HepG2 (cell line): ENCODE data around the gene YPEL3. TPM values are rescaled to one million over a fixed set of nuclear protein-coding genes. Genes with fewer than 3 reads are reported as not detected.

Experiments used
- BATF2 ChIP-seq: sonication (generic); formaldehyde crosslinking; IDR thresholded peaks from 2 replicates; pipeline ENCODE4 v1.8.0; 2022; ENCODE audit warnings: mild to moderate bottlenecking, missing genetic modification reagents, moderate library complexity
- BHLHE40 ChIP-seq: IDR thresholded peaks from 2 replicates; pipeline ENCODE4 v1.6.1; 2011; ENCODE audit warnings: low read length, improper control_type of control experiment
- BORCS8-MEF2B ChIP-seq: sonication (generic); formaldehyde crosslinking; IDR thresholded peaks from 2 replicates; pipeline ENCODE4 v1.8.0; 2022; ENCODE audit warnings: mild to moderate bottlenecking, missing genetic modification reagents
- CHD4 ChIP-seq: fragments of 200-600 bp; sonication (generic); IDR thresholded peaks from 2 replicates; pipeline ENCODE4 v1.7.0; 2017; ENCODE audit warnings: mild to moderate bottlenecking, low read length, borderline replicate concordance
- GTF2F1 ChIP-seq: fragments of 150-350 bp; IDR thresholded peaks from 2 replicates; pipeline ENCODE4 v1.6.1; 2014; ENCODE audit warnings: low read length
- MTERF4 ChIP-seq: sonication (generic); formaldehyde crosslinking; IDR thresholded peaks from 2 replicates; pipeline ENCODE4 v1.8.0; 2023; ENCODE audit warnings: mild to moderate bottlenecking, missing genetic modification reagents
- NPAS2 ChIP-seq: sonication (generic); formaldehyde crosslinking; IDR thresholded peaks from 2 replicates; pipeline ENCODE4 v1.8.0; 2022; ENCODE audit warnings: mild to moderate bottlenecking, missing genetic modification reagents, borderline replicate concordance
- POGZ ChIP-seq: sonication (generic); formaldehyde crosslinking; IDR thresholded peaks from 2 replicates; pipeline ENCODE4 v1.4.0; 2020; ENCODE audit warnings: mild to moderate bottlenecking, missing genetic modification reagents
- RFXAP ChIP-seq: sonication (generic); formaldehyde crosslinking; IDR thresholded peaks from 2 replicates; pipeline ENCODE4 v1.4.0; 2020; ENCODE audit warnings: missing genetic modification reagents, borderline replicate concordance
- ZBTB49 ChIP-seq: sonication (generic); formaldehyde crosslinking; IDR thresholded peaks from 2 replicates; pipeline ENCODE4 v1.4.0; 2020; ENCODE audit warnings: missing genetic modification reagents, borderline replicate concordance
- ZKSCAN1 ChIP-seq: fragments of 150-350 bp; IDR thresholded peaks from 2 replicates; pipeline ENCODE4 v1.6.1; 2014; ENCODE audit warnings: low read length
- ZMAT3 ChIP-seq: sonication (generic); formaldehyde crosslinking; conservative IDR thresholded peaks from 2 replicates; pipeline ENCODE4 v1.7.0; 2021; ENCODE audit warnings: missing genetic modification reagents
- ZNF101 ChIP-seq: sonication (generic); formaldehyde crosslinking; IDR thresholded peaks from 2 replicates; pipeline ENCODE4 v1.4.0; 2020; ENCODE audit warnings: mild to moderate bottlenecking, low read depth, missing genetic modification reagents, borderline replicate concordance
- ZNF280D ChIP-seq: sonication (generic); formaldehyde crosslinking; IDR thresholded peaks from 2 replicates; pipeline ENCODE4 v1.5.1; 2020; ENCODE audit warnings: mild to moderate bottlenecking, missing genetic modification reagents
- ZNF614 ChIP-seq: IDR thresholded peaks from 2 replicates; pipeline ENCODE4 v1.6.1; 2018; ENCODE audit warnings: missing biosample characterization, missing genetic modification reagents, inconsistent platforms, borderline replicate concordance
- ZNF703 ChIP-seq: sonication (generic); formaldehyde crosslinking; IDR thresholded peaks from 2 replicates; pipeline ENCODE4 v1.5.1; 2020; ENCODE audit warnings: missing genetic modification reagents, mild to moderate bottlenecking, moderate library complexity, borderline replicate concordance
- ZNF891 ChIP-seq: sonication (generic); formaldehyde crosslinking; IDR thresholded peaks from 2 replicates; pipeline ENCODE4 v1.5.0; 2020; ENCODE audit warnings: mild to moderate bottlenecking, missing genetic modification reagents
- polyA plus RNA-seq, 8 experiments: library from polyadenylated mRNA; depleted of rRNA in 3 of 8; stranded (reverse) in 7 of 8; unstranded in 1 of 8; fragments of >200 nt; fragmentation: Illumina TruSeq in 4 of 8; extraction: Trizol in 4 of 8; gene quantifications; 2 replicates each; pipeline versions ENCODE4 v1.2.1 to v1.2.3, GENCODE V29; 2011 to 2016; ENCODE audit warnings: low read depth in 4 of 8, missing spikeins in 1 of 8, mixed read lengths in 1 of 8; ENCODE audit not compliant: insufficient read depth in 1 of 8
- total RNA-seq, 5 experiments: library from RNA; depleted of rRNA; stranded (reverse); fragments of >200 nt; fragmentation: Illumina TruSeq; extraction: Trizol; gene quantifications; 2 replicates each; pipeline ENCODE4 v1.2.3, GENCODE V29; 2016; ENCODE audit warnings: low read depth in 1 of 5
- TF ChIP-seq, protein P1 (sequence below): IDR thresholded peaks from 2 replicates; pipeline ENCODE4 v1.6.1; 2016; ENCODE audit warnings: missing compliant biosample characterization, missing genetic modification reagents, borderline replicate concordance
- TF ChIP-seq, protein P2 (sequence below): sonication (generic); formaldehyde crosslinking; IDR thresholded peaks from 2 replicates; pipeline ENCODE4 v1.5.0; 2020; ENCODE audit warnings: mild to moderate bottlenecking, low read depth, missing genetic modification reagents, borderline replicate concordance

Gene YPEL3
- total and polyA plus RNA-seq, 2 of the 13 experiments (the other 11 are each of a cell fraction or from before 2014, with no cell fraction given) = 5.4 to 47.0 TPM

GRCh38 chr16:30113031-30113710 lies 17.2 kb upstream of the YPEL3 start, which contains the start of gene GDPD3 (continued):
- TF ChIP-seq, protein P1, sequence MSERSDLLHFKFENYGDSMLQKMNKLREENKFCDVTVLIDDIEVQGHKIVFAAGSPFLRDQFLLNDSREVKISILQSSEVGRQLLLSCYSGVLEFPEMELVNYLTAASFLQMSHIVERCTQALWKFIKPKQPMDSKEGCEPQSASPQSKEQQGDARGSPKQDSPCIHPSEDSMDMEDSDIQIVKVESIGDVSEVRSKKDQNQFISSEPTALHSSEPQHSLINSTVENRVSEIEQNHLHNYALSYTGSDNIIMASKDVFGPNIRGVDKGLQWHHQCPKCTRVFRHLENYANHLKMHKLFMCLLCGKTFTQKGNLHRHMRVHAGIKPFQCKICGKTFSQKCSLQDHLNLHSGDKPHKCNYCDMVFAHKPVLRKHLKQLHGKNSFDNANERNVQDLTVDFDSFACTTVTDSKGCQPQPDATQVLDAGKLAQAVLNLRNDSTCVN = no peak; the same call in 1 of the 2 replicates
- TF ChIP-seq, protein P2, sequence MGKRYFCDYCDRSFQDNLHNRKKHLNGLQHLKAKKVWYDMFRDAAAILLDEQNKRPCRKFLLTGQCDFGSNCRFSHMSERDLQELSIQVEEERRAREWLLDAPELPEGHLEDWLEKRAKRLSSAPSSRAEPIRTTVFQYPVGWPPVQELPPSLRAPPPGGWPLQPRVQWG (CRISPR knock-in tag) = no peak
- TF ChIP-seq ZBTB49 (CRISPR knock-in tag) (no peak), ZMAT3 (peak; percentile 44; the same call in 1 of the 2 replicates), ZNF614 (CRISPR knock-in tag) (no peak), BATF2 (CRISPR knock-in tag) (peak; percentile 46; the same call in 1 of the 2 replicates), NPAS2 (no peak), ZNF280D (CRISPR knock-in tag) (no peak), ZNF703 (CRISPR knock-in tag) (no peak), CHD4 (peak; percentile 52; the same call in 1 of the 2 replicates), ZNF891 (CRISPR knock-in tag) (no peak; the same call in 1 of the 2 replicates), ZKSCAN1 (no peak), BHLHE40 (no peak), POGZ (CRISPR knock-in tag) (no peak), BORCS8-MEF2B (CRISPR knock-in tag) (no peak), GTF2F1 (no peak), MTERF4 (no peak), RFXAP (CRISPR knock-in tag) (no peak), ZNF101 (CRISPR knock-in tag) (no peak)
